Right cardiac atrium (tissue), 5 donors: ENCODE data around the gene CD226. TPM values are rescaled to one million over a fixed set of nuclear protein-coding genes. Genes with fewer than 3 reads are reported as not detected.
"Not testable (repeated sequence)": the region's sequence is repeated elsewhere in the genome, so short reads cannot be mapped to it uniquely, and the experiment has no call there.

Experiments used
- ATAC-seq, 2 donors: fragments of 200-7000 bp; cut with Tn5 transposase; one replicate each; pipeline versions ENCODE4 v1.8.0 to v1.9.1; 2020; ENCODE audit warnings: moderate library complexity in 2 of 2, mild to moderate bottlenecking in 1 of 2
- DNase-seq, 3 donors: peaks; one replicate each; pipeline ENCODE4 v3.0.0-alpha.2; 2020
- H3K27ac ChIP-seq: one replicate; pipeline ENCODE4 v1.5.1; 2013; ENCODE audit warnings: mild to moderate bottlenecking, low read length, control low read depth, moderate library complexity
- H3K27me3 ChIP-seq: one replicate; pipeline ENCODE4 v1.6.1; 2013; ENCODE audit not compliant: control insufficient read depth, insufficient read depth
- H3K4me1 ChIP-seq: one replicate; pipeline ENCODE4 v1.6.1; 2013; ENCODE audit warnings: low read length; ENCODE audit not compliant: control insufficient read depth, insufficient read depth
- H3K4me3 ChIP-seq: one replicate; pipeline ENCODE4 v1.5.1; 2013; ENCODE audit warnings: low read length, control low read depth
- H3K9me3 ChIP-seq: one replicate; pipeline ENCODE4 v1.6.1; 2013; ENCODE audit warnings: low read length; ENCODE audit not compliant: control insufficient read depth
- WGBS: extraction: QIAGEN DNeasy Blood & Tissue Kit; methylation state at CpG from one replicate; pipeline ENCODE4 v1.1.7; 2013; 5-methylcytosine and 5-hydroxymethylcytosine counted together
- intact Hi-C, 4 donors: fragments of 100-400 bp; cut with DNase I; formaldehyde crosslinking; loops; one replicate each; pipeline versions ENCODE4 v1.11.0 to v1.14.0; 2022 to 2023
- polyA plus RNA-seq: library from polyadenylated mRNA; stranded (reverse); fragments of 200-250 nt; gene quantifications from one replicate; pipeline ENCODE4 v1.2.3, GENCODE V29; 2013
- total RNA-seq, 4 donors: library from RNA; stranded (reverse); fragmentation: NEBNext Ultra II Directional; extraction: Animal tissue kit (Norgen Biotek cat#: 25700); gene quantifications; one replicate each; pipeline ENCODE4 v1.2.1, GENCODE V29; 2021
- donor health status: healthy with polysubstance abuse.
- donor health status: DM: no; HTN: yes; CAD: no.
- donor health status: DM: no; HTN: no; CAD: no.
- donor health status: DM: no; HTN: yes; CAD: no; lungs with severe emphysema.
- donor health status: DM: yes; HTN: yes; CAD: no.

The CD226 gene
- total and polyA plus RNA-seq, 5 donors, result 0.11 to 1.8 (median 1.3) TPM

- intact Hi-C loops, H3K9me3 ChIP-seq, H3K27ac ChIP-seq, H3K4me3 ChIP-seq, ATAC-seq, H3K4me1 ChIP-seq, H3K27me3 ChIP-seq, DNase-seq: not testable (repeated sequence)
- WGBS, result 91% methylated on average over 4 of the region's 4 CpGs
These were observed 48.3 kb downstream of the CD226 start for GRCh38 chr18:69899154-69899923.

GRCh38 chr18:69898241-69898861 lies 49.3 kb downstream of the CD226 start:
- ATAC-seq (no peak), DNase-seq (no peak)
- Histone ChIP-seq H3K4me3 (no peak overlapping the region), H3K27me3 (no peaks in the 10 kb centered on the region), H3K4me1 (no peaks in the 10 kb centered on the region), H3K27ac (no peak overlapping the region), H3K9me3 (no peaks in the 10 kb centered on the region)
- intact Hi-C loops, result no loop called here
- 69% methylated on average over 11 of the region's 11 CpGs for WGBS

- H3K9me3 ChIP-seq, result no peaks in the 10 kb centered on the region
- intact Hi-C loops, result no loop called here
- WGBS, result 86% methylated on average over 7 of the region's 7 CpGs
- H3K4me3 ChIP-seq, result no peak overlapping the region
- DNase-seq (no peak), ATAC-seq (no peak)
- no peaks in the 10 kb centered on the region for H3K4me1 ChIP-seq
- H3K27me3 ChIP-seq, result no peaks in the 10 kb centered on the region
- no peak overlapping the region for H3K27ac ChIP-seq
These were observed 50.1 kb downstream of the CD226 start for GRCh38 chr18:69897397-69898108.

- ATAC-seq (no peak), DNase-seq (no peak)
- no peaks in the 10 kb centered on the region for H3K27me3 ChIP-seq
- no peak overlapping the region for H3K4me3 ChIP-seq
- H3K4me1 ChIP-seq, result no peaks in the 10 kb centered on the region
- intact Hi-C loops, result no loop called here
- no peak overlapping the region for H3K27ac ChIP-seq
- no peaks in the 10 kb centered on the region for H3K9me3 ChIP-seq
- 87% methylated on average over 19 of the region's 19 CpGs for WGBS
These were observed 52.3 kb downstream of the CD226 start for GRCh38 chr18:69895066-69896047.

GRCh38 chr18:69894467-69894866 lies 53.2 kb downstream of the CD226 start:
- intact Hi-C loops, result no loop called here
- WGBS, result 71% methylated on average over 2 of the region's 2 CpGs

GRCh38 chr18:69890558-69890957 lies 57.1 kb downstream of the CD226 start:
- H3K4me3 ChIP-seq, result no peak overlapping the region
- WGBS, result 92% methylated on average over 1 of the region's 1 CpG
- intact Hi-C loops, result no loop called here
- ATAC-seq (no peak), DNase-seq (no peak)
- no peaks in the 10 kb centered on the region for H3K27me3 ChIP-seq
- no peaks in the 10 kb centered on the region for H3K4me1 ChIP-seq
- no peaks in the 10 kb centered on the region for H3K9me3 ChIP-seq
- no peak overlapping the region for H3K27ac ChIP-seq

More at GRCh38 chr18:69894467-69894866, 53.2 kb downstream of the CD226 start:
- no peaks in the 10 kb centered on the region for H3K9me3 ChIP-seq
- H3K4me1 ChIP-seq, result no peaks in the 10 kb centered on the region
- H3K27me3 ChIP-seq, result no peaks in the 10 kb centered on the region
- no peak for DNase-seq
- no peak overlapping the region for H3K27ac ChIP-seq
- no peak for ATAC-seq
- no peak overlapping the region for H3K4me3 ChIP-seq

- Histone ChIP-seq H3K27ac (no peak overlapping the region), H3K9me3 (no peaks in the 10 kb centered on the region), H3K4me3 (no peak overlapping the region), H3K27me3 (no peaks in the 10 kb centered on the region), H3K4me1 (no peaks in the 10 kb centered on the region)
- WGBS, result 91% methylated on average over 4 of the region's 4 CpGs
- intact Hi-C loops, result no loop called here
- no peak for DNase-seq
- ATAC-seq, result no peak
These were observed 58.7 kb downstream of the CD226 start for GRCh38 chr18:69889009-69889408.

- Histone ChIP-seq H3K9me3 (no peaks in the 10 kb centered on the region), H3K27me3 (no peaks in the 10 kb centered on the region), H3K4me3 (no peak overlapping the region), H3K4me1 (no peaks in the 10 kb centered on the region), H3K27ac (no peak overlapping the region)
- intact Hi-C loops, result no loop called here
- no peak for ATAC-seq
- WGBS, result 95% methylated on average over 2 of the region's 2 CpGs
- DNase-seq, result no peak
These were observed 60.4 kb downstream of the CD226 start for GRCh38 chr18:69887256-69887655.

- intact Hi-C loops, result no loop called here
- ATAC-seq, result no peak
- DNase-seq, result no peak
These were observed 61.7 kb downstream of the CD226 start for GRCh38 chr18:69885841-69886531.

GRCh38 chr18:69885355-69885754 lies 62.3 kb downstream of the CD226 start:
- intact Hi-C loops, result no loop called here
- 81% methylated on average over 4 of the region's 4 CpGs for WGBS
- no peak for ATAC-seq

More at GRCh38 chr18:69885841-69886531, 61.7 kb downstream of the CD226 start:
- H3K27ac ChIP-seq, result no peak overlapping the region
- no peaks in the 10 kb centered on the region for H3K9me3 ChIP-seq
- WGBS, result 94% methylated on average over 20 of the region's 20 CpGs
- H3K4me3 ChIP-seq, result no peak overlapping the region
- H3K4me1 ChIP-seq, result no peaks in the 10 kb centered on the region
- no peaks in the 10 kb centered on the region for H3K27me3 ChIP-seq

More at GRCh38 chr18:69885355-69885754, 62.3 kb downstream of the CD226 start:
- Histone ChIP-seq H3K9me3 (no peaks in the 10 kb centered on the region), H3K27me3 (no peaks in the 10 kb centered on the region), H3K4me1 (no peaks in the 10 kb centered on the region), H3K27ac (no peak overlapping the region), H3K4me3 (no peak overlapping the region)
- no peak for DNase-seq
